HEK293T (cell line): ENCODE data around the gene COL4A6.

Experiments used
- BHLHE40 ChIP-seq: fragments of 450-650 bp; IDR thresholded peaks from 2 replicates; pipeline ENCODE4 v1.6.1; 2016; ENCODE audit warnings: mild to moderate bottlenecking, moderate library complexity, borderline replicate concordance
- ELF4 ChIP-seq: fragments of 450-650 bp; IDR thresholded peaks from 2 replicates; pipeline ENCODE4 v1.6.1; 2017; ENCODE audit warnings: antibody characterized with exemption
- FOXM1 ChIP-seq: fragments of 450-650 bp; IDR thresholded peaks from 2 replicates; pipeline ENCODE4 v1.6.1; 2017; ENCODE audit warnings: mild to moderate bottlenecking, borderline replicate concordance
- SP1 ChIP-seq: fragments of 450-650 bp; IDR thresholded peaks from 2 replicates; pipeline ENCODE4 v1.6.1; 2017
- SUZ12 ChIP-seq: fragments of 450-650 bp; IDR thresholded peaks from 2 replicates; pipeline ENCODE4 v1.6.1; 2016; ENCODE audit warnings: mild to moderate bottlenecking

GRCh38 chrX:108347800-108348199, 90.4 kb downstream of the COL4A6 start:
- TF ChIP-seq SUZ12 (no peak), BHLHE40 (no peak), SP1 (no peak), ELF4 (no peak), FOXM1 (no peak)
